DOHH2 (cell line): ENCODE data around the gene PRSS35.

ENCODE experiments used
- CTCF ChIP-seq: fragments of 200-600 bp; sonication (generic); IDR thresholded peaks from one replicate; pipeline ENCODE4 v1.5.1; 2014; ENCODE audit warnings: antibody characterized with exemption, mild to moderate bottlenecking, low read depth, low read length; ENCODE audit not compliant: poor library complexity, severe bottlenecking
- EZH2phosphoT487 ChIP-seq: fragments of 200-600 bp; sonication (generic); IDR thresholded peaks from 2 replicates; pipeline ENCODE4 v1.6.1; 2017; ENCODE audit warnings: borderline replicate concordance, mild to moderate bottlenecking, antibody characterized with exemption, low read length, moderate library complexity, mixed read lengths

GRCh38 chr6:83556871-83557270 lies 44.5 kb downstream of the PRSS35 start:
- TF ChIP-seq CTCF (no peak), EZH2phosphoT487 (no peak)
